ENCODE data around the gene STK39. TPM values are rescaled to one million over a fixed set of nuclear protein-coding genes. Genes with fewer than 3 reads are reported as not detected.

STK39 gene
- polyA plus RNA-seq, 1 donor (not counting 4 experiments of a cell fraction or from before 2014, with no cell fraction given): 20.7 TPM

DNA sequence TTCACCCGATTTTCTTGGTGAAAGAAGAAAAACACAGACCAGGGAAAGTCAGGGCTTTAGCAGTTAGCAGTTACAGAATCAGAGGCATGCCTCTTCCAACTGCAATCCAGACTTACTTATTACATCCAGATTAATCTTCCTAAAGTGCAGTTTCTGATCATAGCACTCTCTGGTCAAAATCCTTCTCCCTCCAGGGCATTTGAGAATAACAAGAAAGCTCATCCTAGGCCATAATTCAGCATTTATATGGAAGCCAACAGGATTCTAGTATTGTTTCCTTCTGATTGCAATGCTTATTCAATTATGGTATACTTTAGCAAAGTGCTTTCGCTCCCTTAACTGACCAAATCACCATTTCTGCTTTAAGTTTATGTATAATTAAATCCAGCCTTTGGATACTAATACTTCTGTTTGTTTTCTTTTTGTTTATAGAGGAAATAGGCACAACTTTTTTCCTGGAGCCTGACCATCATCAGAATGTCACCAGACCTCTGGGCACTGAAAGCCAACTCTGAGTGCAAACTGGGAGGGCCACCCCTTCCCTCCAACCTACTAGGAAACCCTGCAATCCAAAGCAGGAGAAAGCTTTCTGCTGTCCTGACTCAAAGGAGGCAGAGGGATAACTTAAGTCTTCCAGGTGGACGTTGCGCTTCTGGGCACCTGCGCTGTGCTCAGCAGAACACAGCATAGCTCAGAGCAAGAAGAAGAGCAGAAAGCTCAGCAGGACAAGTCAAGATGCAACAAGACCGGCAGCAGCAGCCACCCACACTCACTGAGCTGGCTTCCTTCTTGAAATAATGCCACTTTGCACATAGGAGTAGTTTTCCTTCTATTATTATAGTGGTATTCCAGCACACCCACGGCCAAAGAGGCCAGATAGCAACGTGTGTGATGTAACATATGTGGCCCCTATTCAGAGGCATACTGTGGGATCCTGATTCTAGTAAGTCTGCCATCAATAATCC is 99.3 kb downstream of the STK39 start:
- Histone ChIP-seq H3K4me1 (ENCODE audit: control insufficient read depth, extremely low read depth, insufficient read depth, low read length) (no peaks in the 10 kb centered on the region), H3K9me1 (ENCODE audit: control insufficient read depth, extremely low read depth, insufficient read depth, low read length) (no peaks in the 10 kb centered on the region), H3K9me3 (ENCODE audit: control insufficient read depth, low read depth, low read length) (no peaks in the 10 kb centered on the region), H2AFZ (ENCODE audit: control insufficient read depth, low read length) (no peak overlapping the region), H3K36me3 (ENCODE audit: control insufficient read depth in 2 of 2, extremely low read depth in 1 of 2, insufficient read depth in 2 of 2, low read length in 2 of 2) (no peaks in the 10 kb centered on the region), H3K4me2 (ENCODE audit: control insufficient read depth, extremely low read depth, insufficient read depth, low read depth, low read length) (no peak overlapping the region), H3K27ac (ENCODE audit: control insufficient read depth, insufficient read depth, low read length) (no peak overlapping the region), H3K79me2 (ENCODE audit: control insufficient read depth, insufficient read depth, low read length) (no peaks in the 10 kb centered on the region), H4K20me1 (ENCODE audit: control insufficient read depth, extremely low read depth, insufficient read depth, low read length) (no peaks in the 10 kb centered on the region), H3K9ac (ENCODE audit: control insufficient read depth, extremely low read depth, insufficient read depth, low read length) (no peak overlapping the region), H3K27me3 (ENCODE audit: control insufficient read depth, extremely low read depth, insufficient read depth, low read length) (no peaks in the 10 kb centered on the region), H3K4me3 (ENCODE audit: control insufficient read depth in 2 of 3, extremely low read depth in 1 of 3, insufficient read depth in 2 of 3, low read depth in 1 of 3, low read length in 3 of 3) (no peak overlapping the region)
- TF ChIP-seq, protein P1, sequence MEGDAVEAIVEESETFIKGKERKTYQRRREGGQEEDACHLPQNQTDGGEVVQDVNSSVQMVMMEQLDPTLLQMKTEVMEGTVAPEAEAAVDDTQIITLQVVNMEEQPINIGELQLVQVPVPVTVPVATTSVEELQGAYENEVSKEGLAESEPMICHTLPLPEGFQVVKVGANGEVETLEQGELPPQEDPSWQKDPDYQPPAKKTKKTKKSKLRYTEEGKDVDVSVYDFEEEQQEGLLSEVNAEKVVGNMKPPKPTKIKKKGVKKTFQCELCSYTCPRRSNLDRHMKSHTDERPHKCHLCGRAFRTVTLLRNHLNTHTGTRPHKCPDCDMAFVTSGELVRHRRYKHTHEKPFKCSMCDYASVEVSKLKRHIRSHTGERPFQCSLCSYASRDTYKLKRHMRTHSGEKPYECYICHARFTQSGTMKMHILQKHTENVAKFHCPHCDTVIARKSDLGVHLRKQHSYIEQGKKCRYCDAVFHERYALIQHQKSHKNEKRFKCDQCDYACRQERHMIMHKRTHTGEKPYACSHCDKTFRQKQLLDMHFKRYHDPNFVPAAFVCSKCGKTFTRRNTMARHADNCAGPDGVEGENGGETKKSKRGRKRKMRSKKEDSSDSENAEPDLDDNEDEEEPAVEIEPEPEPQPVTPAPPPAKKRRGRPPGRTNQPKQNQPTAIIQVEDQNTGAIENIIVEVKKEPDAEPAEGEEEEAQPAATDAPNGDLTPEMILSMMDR (optimal IDR thresholded peaks at IDR 0.05 in 1 of 3, IDR thresholded peaks at IDR 0.05 in 1 of 3, conservative IDR thresholded peaks at IDR 0.05 in 1 of 3; ENCODE audit: extremely low read depth in 1 of 3, insufficient read depth in 2 of 3, low read length in 3 of 3): no peak
- no peak for TF ChIP-seq EZH2 (IDR thresholded peaks at IDR 0.05; ENCODE audit: low read length)
- FAIRE-seq (no peak), DNase-seq (ENCODE audit: low read depth, low spot score) (no peak)
- dilution Hi-C loops (cut with MboI; ENCODE audit: extremely low pct_ligation_motif_present, low sequenced_read_pairs): no loop called here

DNA sequence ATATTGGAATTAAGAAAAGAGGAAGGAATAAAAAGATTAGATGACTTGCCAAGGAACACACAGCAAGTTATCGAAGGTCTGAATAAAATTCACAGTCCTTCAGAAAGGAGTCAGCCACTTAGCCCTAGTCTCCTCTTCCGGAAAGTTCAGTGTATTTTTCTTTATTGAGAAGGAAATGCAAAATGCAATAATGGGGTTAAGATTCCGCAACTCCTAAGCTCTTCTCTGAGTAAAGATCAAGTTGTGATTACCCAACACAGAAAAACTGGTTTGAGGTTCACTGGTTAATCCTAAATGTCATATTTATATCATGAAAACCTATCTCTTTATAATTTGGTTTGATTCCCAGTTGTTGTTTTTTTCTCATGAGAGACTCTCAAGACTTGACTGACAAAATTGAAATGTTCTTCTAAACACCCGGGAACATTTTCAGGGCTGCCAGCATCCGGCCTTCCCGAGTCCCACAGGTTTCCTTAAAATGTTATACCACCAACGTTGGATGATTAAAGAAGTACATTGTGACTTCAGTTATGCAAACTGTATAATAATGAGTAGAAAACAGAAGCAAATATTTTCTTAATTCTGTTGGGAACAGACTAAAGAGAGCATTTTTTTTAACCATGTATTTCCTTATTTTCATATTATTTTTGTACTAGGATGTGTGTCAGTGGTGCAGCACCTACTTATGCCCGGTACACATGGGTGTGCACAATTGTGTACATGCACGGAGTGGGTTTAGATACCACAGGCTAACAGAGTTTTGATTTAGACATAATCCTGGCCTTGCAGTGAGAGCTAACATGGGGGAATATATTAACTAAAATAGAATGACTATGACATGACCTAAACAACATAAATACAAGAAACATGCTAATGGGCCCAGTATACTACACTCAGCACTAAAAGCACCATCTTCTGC is 100.2 kb downstream of the STK39 start:
- no peak overlapping the region for H3K27ac ChIP-seq (ENCODE audit: control insufficient read depth, insufficient read depth, low read length)
- no peak overlapping the region for H3K4me2 ChIP-seq (ENCODE audit: control insufficient read depth, extremely low read depth, insufficient read depth, low read depth, low read length)
- DNase-seq (ENCODE audit: low read depth, low spot score) (no peak), FAIRE-seq (no peak)
- no peak overlapping the region for H2AFZ ChIP-seq (ENCODE audit: control insufficient read depth, low read length)
- no peaks in the 10 kb centered on the region for H3K79me2 ChIP-seq (ENCODE audit: control insufficient read depth, insufficient read depth, low read length)
- H3K4me3 ChIP-seq (ENCODE audit: control insufficient read depth in 2 of 3, extremely low read depth in 1 of 3, insufficient read depth in 2 of 3, low read depth in 1 of 3, low read length in 3 of 3): no peak overlapping the region
- H3K4me1 ChIP-seq (ENCODE audit: control insufficient read depth, extremely low read depth, insufficient read depth, low read length): no peaks in the 10 kb centered on the region
- no peaks in the 10 kb centered on the region for H3K9me1 ChIP-seq (ENCODE audit: control insufficient read depth, extremely low read depth, insufficient read depth, low read length)
- H3K36me3 ChIP-seq (ENCODE audit: control insufficient read depth in 2 of 2, extremely low read depth in 1 of 2, insufficient read depth in 2 of 2, low read length in 2 of 2): no peaks in the 10 kb centered on the region
- H3K27me3 ChIP-seq (ENCODE audit: control insufficient read depth, extremely low read depth, insufficient read depth, low read length): no peaks in the 10 kb centered on the region
- no peaks in the 10 kb centered on the region for H4K20me1 ChIP-seq (ENCODE audit: control insufficient read depth, extremely low read depth, insufficient read depth, low read length)
- no peak overlapping the region for H3K9ac ChIP-seq (ENCODE audit: control insufficient read depth, extremely low read depth, insufficient read depth, low read length)
- no peaks in the 10 kb centered on the region for H3K9me3 ChIP-seq (ENCODE audit: control insufficient read depth, low read depth, low read length)
- dilution Hi-C loops (cut with MboI; ENCODE audit: extremely low pct_ligation_motif_present, low sequenced_read_pairs): no loop called here
- TF ChIP-seq EZH2 (IDR thresholded peaks at IDR 0.05; ENCODE audit: low read length): no peak
- TF ChIP-seq, protein P1 (optimal IDR thresholded peaks at IDR 0.05 in 1 of 3, IDR thresholded peaks at IDR 0.05 in 1 of 3, conservative IDR thresholded peaks at IDR 0.05 in 1 of 3; ENCODE audit: extremely low read depth in 1 of 3, insufficient read depth in 2 of 3, low read length in 3 of 3): no peak
